Endothelial cell of hepatic sinusoid (primary cell): ENCODE results near the gene USP12.
"Not testable (repeated sequence)": the region's sequence is repeated elsewhere in the genome, so short reads cannot be mapped to it uniquely, and the experiment has no call there.

Experiments
- in situ Hi-C: cut with HindIII; loops from 2 replicates; pipeline ENCODE4 v1.10.0; 2017; ENCODE audit warnings: low sequenced_read_pairs

Gene USP12

GRCh38 chr13:27151798-27152599 is 19.6 kb downstream of the USP12 start:
- in situ Hi-C loops, result no loop called here

GRCh38 chr13:27149702-27150101 is 21.9 kb downstream of the USP12 start:
- in situ Hi-C loops, result no loop called here

- in situ Hi-C loops, result no loop called here
Measured at GRCh38 chr13:27148900-27149299, 22.7 kb downstream of the USP12 start.

- in situ Hi-C loops, result no loop called here
Measured at GRCh38 chr13:27147530-27148170, 24.0 kb downstream of the USP12 start.

- in situ Hi-C loops, result no loop called here
Measured at GRCh38 chr13:27141746-27142145, 29.9 kb downstream of the USP12 start.

- in situ Hi-C loops, result not testable (repeated sequence)
Measured at GRCh38 chr13:27141159-27141558, 30.5 kb downstream of the USP12 start.

- in situ Hi-C loops, result no loop called here
Measured at GRCh38 chr13:27140060-27140459, 31.6 kb downstream of the USP12 start.

- in situ Hi-C loops, result no loop called here
Measured at GRCh38 chr13:27139565-27139964, 32.0 kb downstream of the USP12 start.

GRCh38 chr13:27138457-27139093 is 33.0 kb downstream of the USP12 start:
- in situ Hi-C loops, result no loop called here

- in situ Hi-C loops, result no loop called here
Measured at GRCh38 chr13:27137759-27138158, 33.9 kb downstream of the USP12 start.

- in situ Hi-C loops, result no loop called here
Measured at GRCh38 chr13:27135023-27135422, 36.6 kb downstream of the USP12 start.

GRCh38 chr13:27133889-27134288 is 37.7 kb downstream of the USP12 start:
- in situ Hi-C loops, result no loop called here

GRCh38 chr13:27132538-27132937 is 39.1 kb downstream of the USP12 start:
- in situ Hi-C loops, result no loop called here

GRCh38 chr13:27131906-27132305 is 39.7 kb downstream of the USP12 start:
- in situ Hi-C loops, result no loop called here

GRCh38 chr13:27130979-27131623 is 40.5 kb downstream of the USP12 start:
- in situ Hi-C loops, result no loop called here

- in situ Hi-C loops, result no loop called here
Measured at GRCh38 chr13:27130223-27130978, 41.2 kb downstream of the USP12 start.

GRCh38 chr13:27128825-27129627 is 42.6 kb downstream of the USP12 start:
- in situ Hi-C loops, result no loop called here

- in situ Hi-C loops, result no loop called here
Measured at GRCh38 chr13:27126859-27127258, 44.8 kb downstream of the USP12 start.

- in situ Hi-C loops, result no loop called here
Measured at GRCh38 chr13:27125357-27126282, 46.0 kb downstream of the USP12 start.
